HepG2 (cell line): ENCODE data around the gene KDM3A.

Experiments used
- CBX2 ChIP-seq, 2 experiments: fragments of 200-600 bp in 1 of 2; sonication (generic); formaldehyde crosslinking in 1 of 2; IDR thresholded peaks; 2 replicates each; pipeline versions ENCODE4 v1.7.0 to v1.8.1; 2018 to 2022; ENCODE audit warnings: low read depth in 2 of 2, low read length in 1 of 2, mild to moderate bottlenecking in 1 of 2, missing genetic modification reagents in 1 of 2
- CTCF ChIP-seq: sonication (generic); formaldehyde crosslinking; IDR thresholded peaks from 2 replicates; pipeline ENCODE4 v1.5.0; 2020; ENCODE audit warnings: mild to moderate bottlenecking, missing genetic modification reagents, moderate library complexity
- JUNB ChIP-seq: sonication (generic); formaldehyde crosslinking; IDR thresholded peaks from 2 replicates; pipeline ENCODE4 v1.8.0; 2022; ENCODE audit warnings: missing genetic modification reagents, mild to moderate bottlenecking, borderline replicate concordance
- MAZ ChIP-seq, 2 experiments: sonication (generic) in 1 of 2; formaldehyde crosslinking in 1 of 2; IDR thresholded peaks; 2 replicates each; pipeline versions ENCODE4 v1.5.0 to v1.6.1; 2012 to 2020; ENCODE audit warnings: low read depth in 2 of 2, mild to moderate bottlenecking in 2 of 2, borderline replicate concordance in 1 of 2, improper control_type of control experiment in 1 of 2, low read length in 1 of 2, missing genetic modification reagents in 1 of 2, moderate library complexity in 1 of 2
- MBD4 ChIP-seq: IDR thresholded peaks from 2 replicates; pipeline ENCODE4 v1.6.1; 2012; ENCODE audit warnings: low read length, inconsistent platforms, borderline replicate concordance
- MXI1 ChIP-seq: IDR thresholded peaks from 3 replicates; pipeline ENCODE4 v1.6.1; 2012; ENCODE audit warnings: low read depth, low read length, inconsistent platforms, borderline replicate concordance
- POLR2A ChIP-seq, 2 experiments: IDR thresholded peaks; 2 replicates each; pipeline ENCODE4 v1.6.1; 2011; ENCODE audit warnings: low read depth in 2 of 2, low read length in 2 of 2, mild to moderate bottlenecking in 1 of 2, moderate library complexity in 1 of 2; ENCODE audit not compliant: insufficient read depth in 1 of 2
- RAD21 ChIP-seq: fragments of 450-650 bp; formaldehyde crosslinking; IDR thresholded peaks from 2 replicates; pipeline ENCODE4 v1.5.0; 2020; ENCODE audit warnings: mild to moderate bottlenecking
- RBFOX2 ChIP-seq: fragments of 200-400 bp; formaldehyde crosslinking; IDR thresholded peaks from 2 replicates; pipeline ENCODE4 v1.6.1; 2017; ENCODE audit warnings: low read depth, mild to moderate bottlenecking, low read length
- TFE3 ChIP-seq: IDR thresholded peaks from 2 replicates; pipeline ENCODE4 v1.6.1; 2016
- ZBTB43 ChIP-seq: sonication (generic); formaldehyde crosslinking; conservative IDR thresholded peaks from 2 replicates; pipeline ENCODE4 v1.4.0; 2020; ENCODE audit warnings: missing genetic modification reagents

- no peak for TF ChIP-seq RBFOX2
- TF ChIP-seq MBD4 = no peak; the same call in 1 of the 2 replicates
- TF ChIP-seq MAZ (IDR thresholded peaks at IDR 0.05; ENCODE audit: borderline replicate concordance, low read depth, low read length) = no peak
- TF ChIP-seq MAZ (CRISPR knock-in tag; IDR thresholded peaks at IDR 0.05; ENCODE audit: low read depth) = no peak
- TF ChIP-seq RAD21 (CRISPR knock-in tag) = no peak
- no peak for TF ChIP-seq ZBTB43 (CRISPR knock-in tag)
- TF ChIP-seq TFE3 (CRISPR knock-in tag) = no peak
- TF ChIP-seq MXI1 = no peak
- TF ChIP-seq CBX2 (IDR thresholded peaks at IDR 0.05; ENCODE audit: low read depth, low read length) = no peak
- no peak for TF ChIP-seq CBX2 (CRISPR knock-in tag; IDR thresholded peaks at IDR 0.05; ENCODE audit: low read depth)
- TF ChIP-seq JUNB (CRISPR knock-in tag) = no peak
- no peak for TF ChIP-seq CTCF
- TF ChIP-seq POLR2A (IDR thresholded peaks at IDR 0.05; ENCODE audit: insufficient read depth in 1 of 2, low read depth in 2 of 2, low read length in 2 of 2) = no peak
These were observed 1.1 kb upstream of the KDM3A start for GRCh38 chr2:86439879-86440630.
